Upper lobe of left lung (tissue), 6 donors: ENCODE data around the gene HSPB1. TPM values are rescaled to one million over a fixed set of nuclear protein-coding genes. Genes with fewer than 3 reads are reported as not detected.

Experiments
- ATAC-seq, 2 donors: fragments of 200-7000 bp; cut with Tn5 transposase; one replicate each; pipeline ENCODE4 v1.9.1; 2022; ENCODE audit warnings: mild to moderate bottlenecking in 2 of 2, moderate library complexity in 2 of 2; ENCODE audit not compliant: low FRiP score in 2 of 2
- DNase-seq, 2 donors: peaks; one replicate each; pipeline ENCODE4 v3.0.0-alpha.2; 2019 to 2020
- H3K27ac ChIP-seq, 4 donors: fragments of 200-600 bp; sonication (generic); one replicate each; pipeline ENCODE4 v1.5.1; 2016 to 2019
- H3K27me3 ChIP-seq, 4 donors: fragments of 200-600 bp; sonication (generic); one replicate each; pipeline ENCODE4 v1.5.1; 2017 to 2019
- H3K36me3 ChIP-seq, 4 donors: fragments of 200-600 bp; sonication (generic); one replicate each; pipeline ENCODE4 v1.5.1; 2016 to 2019
- H3K4me1 ChIP-seq, 4 donors: fragments of 200-600 bp; sonication (generic); one replicate each; pipeline ENCODE4 v1.5.1; 2018 to 2019
- H3K4me3 ChIP-seq, 4 donors: fragments of 200-600 bp; sonication (generic); one replicate each; pipeline ENCODE4 v1.5.1; 2017 to 2019; ENCODE audit warnings: mild to moderate bottlenecking in 2 of 4, moderate library complexity in 1 of 4
- H3K9me3 ChIP-seq, 4 donors: fragments of 200-600 bp; sonication (generic); one replicate each; pipeline ENCODE4 v1.5.1; 2018 to 2019
- EP300 ChIP-seq, 4 donors: sonication (generic); formaldehyde crosslinking; IDR thresholded peaks; one replicate each; pipeline ENCODE4 v1.5.1; 2017; ENCODE audit warnings: antibody characterized with exemption in 4 of 4, control low read depth in 2 of 4
- POLR2A ChIP-seq, 4 donors: fragments of 450-650 bp; IDR thresholded peaks; one replicate each; pipeline ENCODE4 v1.5.1; 2016 to 2017; ENCODE audit warnings: antibody characterized with exemption in 4 of 4, mild to moderate bottlenecking in 2 of 4
- POLR2AphosphoS5 ChIP-seq, 2 donors: sonication (generic); formaldehyde crosslinking; IDR thresholded peaks; one replicate each; pipeline ENCODE4 v1.5.1; 2017; ENCODE audit warnings: antibody characterized with exemption in 2 of 2
- WGBS, 2 donors: methylation state at CpG; one replicate each; pipeline ENCODE4 v1.1.5; 2017 to 2018; 5-methylcytosine and 5-hydroxymethylcytosine counted together
- total RNA-seq, 6 donors: library from RNA; depleted of rRNA in 4 of 6; stranded (reverse); fragments of >200 nt in 4 of 6; gene quantifications; one replicate each; pipeline versions ENCODE4 v1.1.0 to v1.2.1, GENCODE V29; 2016 to 2021
- TF ChIP-seq, protein P1 (sequence below), 6 experiments: fragments of 450-650 bp in 4 of 6; fragments of 200-600 bp in 2 of 6; sonication (generic) in 2 of 6; IDR thresholded peaks; one replicate each; pipeline ENCODE4 v1.5.1; 2016 to 2019; ENCODE audit warnings: antibody characterized with exemption in 6 of 6
- donor health status: DM: no; HTN: no; CAD: no; lungs with moderate emphysema.
- donor health status: DM: no; HTN: yes; CAD: no; lungs with severe emphysema.

Gene HSPB1
- total RNA-seq, 6 donors from 2014 or later = 164 to 703 (median 300) TPM

DNA sequence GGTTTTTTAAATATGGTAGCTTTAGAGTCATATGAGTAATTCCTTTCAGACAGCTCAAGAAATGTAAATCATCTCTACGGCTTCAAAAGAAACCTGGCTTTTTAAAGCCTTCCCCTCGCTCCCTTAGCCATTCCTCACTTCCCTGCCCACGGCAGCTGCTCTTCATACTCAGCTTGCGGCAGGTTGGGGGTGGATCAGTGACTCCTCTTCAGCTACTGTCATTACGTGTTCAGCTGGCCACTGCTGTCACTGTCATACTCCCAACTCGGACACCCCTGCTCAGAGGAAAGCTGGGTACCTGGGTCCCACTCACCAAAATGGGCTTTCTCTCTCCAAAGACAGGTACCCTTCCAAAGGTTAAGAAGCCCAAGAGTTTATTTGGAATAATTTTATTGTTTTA, 49.7 kb downstream of the HSPB1 start:
- DNase-seq (no peak), ATAC-seq (peak in 1 of 2 donors; percentile 14)
- no peaks in the 10 kb centered on the region for H3K9me3 ChIP-seq
- peaks cover 3 to 33% (median 8%) of the 10 kb centered on the region in 4 donors for H3K36me3 ChIP-seq
- TF ChIP-seq POLR2AphosphoS5 (IDR thresholded peaks at IDR 0.05) (no peak), POLR2A (IDR thresholded peaks at IDR 0.05) (no peak), EP300 (IDR thresholded peaks at IDR 0.05) (no peak)
- TF ChIP-seq, protein P1, sequence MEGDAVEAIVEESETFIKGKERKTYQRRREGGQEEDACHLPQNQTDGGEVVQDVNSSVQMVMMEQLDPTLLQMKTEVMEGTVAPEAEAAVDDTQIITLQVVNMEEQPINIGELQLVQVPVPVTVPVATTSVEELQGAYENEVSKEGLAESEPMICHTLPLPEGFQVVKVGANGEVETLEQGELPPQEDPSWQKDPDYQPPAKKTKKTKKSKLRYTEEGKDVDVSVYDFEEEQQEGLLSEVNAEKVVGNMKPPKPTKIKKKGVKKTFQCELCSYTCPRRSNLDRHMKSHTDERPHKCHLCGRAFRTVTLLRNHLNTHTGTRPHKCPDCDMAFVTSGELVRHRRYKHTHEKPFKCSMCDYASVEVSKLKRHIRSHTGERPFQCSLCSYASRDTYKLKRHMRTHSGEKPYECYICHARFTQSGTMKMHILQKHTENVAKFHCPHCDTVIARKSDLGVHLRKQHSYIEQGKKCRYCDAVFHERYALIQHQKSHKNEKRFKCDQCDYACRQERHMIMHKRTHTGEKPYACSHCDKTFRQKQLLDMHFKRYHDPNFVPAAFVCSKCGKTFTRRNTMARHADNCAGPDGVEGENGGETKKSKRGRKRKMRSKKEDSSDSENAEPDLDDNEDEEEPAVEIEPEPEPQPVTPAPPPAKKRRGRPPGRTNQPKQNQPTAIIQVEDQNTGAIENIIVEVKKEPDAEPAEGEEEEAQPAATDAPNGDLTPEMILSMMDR (IDR thresholded peaks at IDR 0.05) = no peak
- H3K4me1 ChIP-seq = peaks cover 29 to 61% (median 39%) of the 10 kb centered on the region in 4 donors
- H3K27ac ChIP-seq = no peak overlapping the region
- no peaks in the 10 kb centered on the region for H3K27me3 ChIP-seq
- H3K4me3 ChIP-seq = no peak overlapping the region
- 81 to 84% methylated on average over 6 of the region's 6 CpGs for WGBS, 2 donors

DNA sequence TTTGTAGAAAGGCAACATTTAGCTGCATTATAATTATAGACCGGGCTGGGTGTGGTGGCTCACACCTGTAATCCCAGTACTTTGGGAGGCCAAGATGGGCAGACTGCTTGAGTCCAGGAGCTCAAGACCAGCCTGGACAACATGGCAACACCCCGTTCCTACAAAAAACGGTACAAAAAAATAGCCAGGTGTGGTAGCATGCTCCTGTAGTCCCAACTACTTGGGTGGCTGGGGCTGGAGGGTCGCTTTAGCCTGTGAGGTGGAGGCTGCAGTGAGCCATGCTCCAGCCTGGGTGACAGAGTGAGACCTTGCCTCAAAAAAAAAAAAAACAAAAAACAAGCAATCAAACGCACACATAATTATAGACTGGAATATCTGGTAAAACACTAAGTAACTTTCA, 51.3 kb downstream of the HSPB1 start:
- Histone ChIP-seq H3K36me3 (peaks cover 3 to 22% (median 7%) of the 10 kb centered on the region in 4 donors), H3K27me3 (no peaks in the 10 kb centered on the region), H3K4me1 (peaks cover 30 to 54% (median 36%) of the 10 kb centered on the region in 4 donors), H3K4me3 (no peak overlapping the region), H3K27ac (no peak overlapping the region), H3K9me3 (no peaks in the 10 kb centered on the region)
- ATAC-seq (no peak), DNase-seq (no peak)
- no peak for TF ChIP-seq POLR2A (IDR thresholded peaks at IDR 0.05)
- TF ChIP-seq, protein P1 (IDR thresholded peaks at IDR 0.05) = no peak
- no peak for TF ChIP-seq POLR2AphosphoS5 (IDR thresholded peaks at IDR 0.05)
- no peak for TF ChIP-seq EP300 (IDR thresholded peaks at IDR 0.05)
- WGBS, 2 donors = 96 to 98% methylated on average over 5 of the region's 5 CpGs

Other genes starting within 250 kb of the HSPB1 start
- 1 to 10 TPM in 2 of 6 donors, under 1 TPM in 4; 0.30 to 1.5 (median 0.72) TPM for gene SRRM3, start 100.8 kb upstream of the HSPB1 start, total RNA-seq
- 100 to 1,000 TPM in 1 of 6 donors, 10 to 100 TPM in 5; 51.3 to 114 (median 73.4) TPM for gene YWHAG, start 56.3 kb downstream of the HSPB1 start, total RNA-seq
- 1 to 10 TPM in 5 of 6 donors, not detected in 1; 1.7 to 2.1 (median 1.9) TPM for gene SSC4D, start 107.0 kb downstream of the HSPB1 start, total RNA-seq
- 10 to 100 TPM in 1 of 6 donors, 1 to 10 TPM in 1, under 1 TPM in 3, not detected in 1; 0.61 to 11.8 (median 0.78) TPM for gene ZP3, start 122.3 kb downstream of the HSPB1 start, total RNA-seq
- 10 to 100 TPM; 24.2 to 82.8 (median 36.1) TPM for gene DTX2, start 159.0 kb downstream of the HSPB1 start, total RNA-seq
- 100 to 1,000 TPM in 1 of 6 donors, 10 to 100 TPM in 5; 26.8 to 507 (median 51.0) TPM for gene UPK3B, start 207.9 kb downstream of the HSPB1 start, total RNA-seq
- 1 to 10 TPM in 2 of 6 donors, under 1 TPM in 2, not detected in 2; 0.24 to 1.2 (median 0.67) TPM for gene SPDYE16, start 240.6 kb downstream of the HSPB1 start, total RNA-seq